SU-DHL-6 (cell line): ENCODE measurements around the gene EGR4.

ENCODE experiments used
- H2AFZ ChIP-seq: fragments of 200-600 bp; sonication (generic); 2 replicates; pipeline ENCODE4 v1.6.1; 2014; ENCODE audit warnings: low read depth, mild to moderate bottlenecking, moderate library complexity, mixed read lengths, antibody characterized with exemption, low read length; ENCODE audit not compliant: severe bottlenecking
- H3F3A ChIP-seq: fragments of 200-600 bp; shearing (Covaris generic); 2 replicates; pipeline ENCODE4 v1.6.0; 2016; ENCODE audit warnings: antibody characterized with exemption, mild to moderate bottlenecking; ENCODE audit not compliant: insufficient read depth
- H3K27ac ChIP-seq: fragments of 200-600 bp; sonication (generic); 2 replicates; pipeline ENCODE4 v1.5.1; 2016; ENCODE audit warnings: low read depth, mild to moderate bottlenecking, low read length, moderate library complexity, mixed read lengths
- H3K27me3 ChIP-seq: fragments of 200-600 bp; sonication (generic), shearing (Covaris generic); 2 replicates; pipeline ENCODE4 v1.6.0; 2014; ENCODE audit warnings: mild to moderate bottlenecking, low read length
- H3K36me3 ChIP-seq: fragments of 200-600 bp; sonication (generic); 2 replicates; pipeline ENCODE4 v1.6.1; 2014; ENCODE audit warnings: mild to moderate bottlenecking, low read length, mixed read lengths
- H3K4me2 ChIP-seq: fragments of 300-600, 200-600 bp; shearing (Covaris generic), sonication (generic); 2 replicates; pipeline ENCODE4 v1.6.0; 2014; ENCODE audit warnings: low read length, low read depth, mild to moderate bottlenecking; ENCODE audit not compliant: poor library complexity, severe bottlenecking
- H3K4me3 ChIP-seq: fragments of 200-600 bp; sonication (generic); 2 replicates; pipeline ENCODE4 v1.5.1; 2014; ENCODE audit warnings: antibody characterized with exemption, low read length, mild to moderate bottlenecking, mixed read lengths; ENCODE audit not compliant: insufficient read depth, poor library complexity, severe bottlenecking
- H3K79me2 ChIP-seq: fragments of 200-600 bp; sonication (generic); 2 replicates; pipeline ENCODE4 v1.6.1; 2014; ENCODE audit warnings: mild to moderate bottlenecking, low read length, moderate library complexity; ENCODE audit not compliant: insufficient read depth
- H3K9ac ChIP-seq: fragments of 200-600 bp; sonication (generic); 2 replicates; pipeline ENCODE4 v1.7.0; 2014; ENCODE audit warnings: mild to moderate bottlenecking, low read length
- H3K9me2 ChIP-seq: fragments of 200-600 bp; sonication (generic); replicated peaks from 2 replicates; pipeline ENCODE4 v1.6.1; 2014; ENCODE audit warnings: low read length; ENCODE audit not compliant: insufficient read depth
- H3K9me3 ChIP-seq: fragments of 200-600 bp; sonication (generic); 2 replicates; pipeline ENCODE4 v1.6.1; 2014; ENCODE audit warnings: low read length, mixed read lengths; ENCODE audit not compliant: insufficient read depth
- H4K20me1 ChIP-seq: fragments of 200-600 bp; sonication (generic); 2 replicates; pipeline ENCODE4 v1.6.1; 2014; ENCODE audit warnings: low read depth, mild to moderate bottlenecking, antibody characterized with exemption, low read length, moderate library complexity, mixed read lengths
- CTCF ChIP-seq: fragments of 200-600 bp; sonication (generic); IDR thresholded peaks from one replicate; pipeline ENCODE4 v1.5.1; 2017; ENCODE audit warnings: antibody characterized with exemption, mild to moderate bottlenecking, low read length, moderate library complexity; ENCODE audit not compliant: insufficient read depth, poor library complexity, severe bottlenecking
- EZH2phosphoT487 ChIP-seq: fragments of 200-600 bp; sonication (generic), shearing (Covaris generic); conservative IDR thresholded peaks from 2 replicates; pipeline ENCODE4 v1.6.1; 2018; ENCODE audit warnings: mild to moderate bottlenecking, antibody characterized with exemption, low read length, moderate library complexity, mixed read lengths

EGR4 gene

DNA sequence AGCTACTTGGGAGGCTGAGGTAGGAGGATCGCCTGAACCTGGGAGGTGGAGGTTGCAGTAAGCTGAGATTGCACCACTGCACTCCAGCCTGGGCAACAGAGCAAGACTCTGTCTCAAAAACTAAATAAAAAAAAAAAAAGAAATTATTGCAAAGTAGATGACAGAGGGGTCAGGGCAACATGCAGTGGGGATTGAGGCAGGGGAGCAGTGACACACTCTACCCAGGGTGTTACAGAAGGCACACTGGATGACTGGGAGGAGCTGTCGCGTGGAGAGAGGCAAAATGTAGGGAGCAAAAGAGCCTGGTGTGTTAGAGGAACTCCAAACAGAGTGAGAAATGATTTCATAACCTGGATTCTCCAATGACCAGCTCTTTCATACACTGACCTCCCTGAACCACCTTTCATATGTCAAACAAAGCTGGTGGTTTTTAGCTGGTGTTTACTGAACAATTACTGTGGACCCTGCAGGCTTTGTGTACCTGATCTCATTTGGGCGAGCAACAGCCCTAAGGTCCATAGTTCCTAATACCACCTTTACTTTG is 31.2 kb downstream of the EGR4 start:
- no peaks in the 10 kb centered on the region for H3K27me3 ChIP-seq
- peaks cover 5% of the 10 kb centered on the region; the same call in 1 of the 2 replicates for H3K79me2 ChIP-seq
- no peaks in the 10 kb centered on the region for H3K9me2 ChIP-seq
- H3K36me3 ChIP-seq = no peaks in the 10 kb centered on the region
- no peak overlapping the region for H3K4me2 ChIP-seq
- H3K4me3 ChIP-seq = no peak overlapping the region
- H3K9ac ChIP-seq = no peak overlapping the region
- no peak for TF ChIP-seq EZH2phosphoT487
- no peak for TF ChIP-seq CTCF
- no peaks in the 10 kb centered on the region for H3F3A ChIP-seq
- H4K20me1 ChIP-seq = no peaks in the 10 kb centered on the region; the same call in 1 of the 2 replicates
- no peaks in the 10 kb centered on the region for H3K9me3 ChIP-seq
- H2AFZ ChIP-seq = no peak overlapping the region
- H3K27ac ChIP-seq = no peak overlapping the region

GRCh38 chr2:73260338-73260984 is 32.9 kb downstream of the EGR4 start:
- no peaks in the 10 kb centered on the region for H3K27me3 ChIP-seq
- H3F3A ChIP-seq = no peaks in the 10 kb centered on the region; the same call in 1 of the 2 replicates
- no peak for TF ChIP-seq EZH2phosphoT487
- TF ChIP-seq CTCF = no peak
- H3K9me2 ChIP-seq = no peaks in the 10 kb centered on the region
- H3K4me2 ChIP-seq = no peak overlapping the region
- no peaks in the 10 kb centered on the region for H3K9me3 ChIP-seq
- H3K79me2 ChIP-seq = no peaks in the 10 kb centered on the region
- no peak overlapping the region for H2AFZ ChIP-seq
- H3K9ac ChIP-seq = no peak overlapping the region
- no peak overlapping the region for H3K27ac ChIP-seq
- no peaks in the 10 kb centered on the region for H3K36me3 ChIP-seq
- no peaks in the 10 kb centered on the region for H4K20me1 ChIP-seq
- no peak overlapping the region for H3K4me3 ChIP-seq

- no peak overlapping the region for H3K9ac ChIP-seq
- H4K20me1 ChIP-seq = no peaks in the 10 kb centered on the region
- no peak overlapping the region for H3K4me2 ChIP-seq
- H3K36me3 ChIP-seq = no peaks in the 10 kb centered on the region
- no peak overlapping the region for H2AFZ ChIP-seq
- no peaks in the 10 kb centered on the region; the same call in 1 of the 2 replicates for H3F3A ChIP-seq
- H3K9me2 ChIP-seq = no peaks in the 10 kb centered on the region
- TF ChIP-seq CTCF = no peak
- no peak for TF ChIP-seq EZH2phosphoT487
- H3K27me3 ChIP-seq = no peaks in the 10 kb centered on the region
- no peak overlapping the region for H3K27ac ChIP-seq
- no peaks in the 10 kb centered on the region for H3K9me3 ChIP-seq
- no peaks in the 10 kb centered on the region for H3K79me2 ChIP-seq
- H3K4me3 ChIP-seq = no peak overlapping the region
Observed at GRCh38 chr2:73259704-73260337, 33.5 kb downstream of the EGR4 start.
